OCI-LY1 (cell line): ENCODE results near the gene LARP6.

ENCODE experiments used
- H2AFZ ChIP-seq: fragments of 200-600 bp; sonication (generic), shearing (Covaris generic); 2 replicates; pipeline ENCODE4 v1.6.0; 2014; ENCODE audit warnings: antibody characterized with exemption, mild to moderate bottlenecking, low read length
- H3F3A ChIP-seq: fragments of 200-600 bp; sonication (generic), shearing (Covaris generic); 2 replicates; pipeline ENCODE4 v1.6.0; 2014; ENCODE audit warnings: mild to moderate bottlenecking, antibody characterized with exemption, low read length, moderate library complexity; ENCODE audit not compliant: insufficient read depth
- H3K27ac ChIP-seq: fragments of 200-600 bp; sonication (generic); 2 replicates; pipeline ENCODE4 v1.5.1; 2014; ENCODE audit warnings: low read length, mixed run types, mild to moderate bottlenecking, low read depth; ENCODE audit not compliant: poor library complexity, severe bottlenecking
- H3K27me3 ChIP-seq: fragments of 200-600 bp; sonication (generic); 2 replicates; pipeline ENCODE4 v1.6.0; 2014; ENCODE audit warnings: antibody characterized with exemption, mild to moderate bottlenecking, low read length, moderate library complexity; ENCODE audit not compliant: insufficient read depth
- H3K36me3 ChIP-seq: fragments of 200-600 bp; sonication (generic); 2 replicates; pipeline ENCODE4 v1.6.1; 2014; ENCODE audit warnings: mild to moderate bottlenecking, antibody characterized with exemption, low read length, moderate library complexity, mixed read lengths; ENCODE audit not compliant: insufficient read depth
- H3K4me1 ChIP-seq: fragments of 200-600 bp; sonication (generic); 2 replicates; pipeline ENCODE4 v1.5.1; 2014; ENCODE audit warnings: mild to moderate bottlenecking, low read length, moderate library complexity; ENCODE audit not compliant: insufficient read depth, severe bottlenecking
- H3K4me2 ChIP-seq: fragments of 200-600 bp; sonication (generic), shearing (Covaris generic); 2 replicates; pipeline ENCODE4 v1.6.1; 2014; ENCODE audit warnings: low read length
- H3K4me3 ChIP-seq: fragments of 200-600 bp; sonication (generic); 2 replicates; pipeline ENCODE4 v1.5.1; 2014; ENCODE audit warnings: low read length, low read depth, mild to moderate bottlenecking, mixed read lengths; ENCODE audit not compliant: poor library complexity, severe bottlenecking
- H3K79me2 ChIP-seq: fragments of 200-600 bp; shearing (Covaris generic); 2 replicates; pipeline ENCODE4 v1.6.1; 2016; ENCODE audit warnings: mixed run types, low read length, mixed read lengths; ENCODE audit not compliant: insufficient read depth
- H3K9ac ChIP-seq: fragments of 200-600 bp; sonication (generic), shearing (Covaris generic); 2 replicates; pipeline ENCODE4 v1.6.1; 2014; ENCODE audit warnings: mild to moderate bottlenecking, low read length, mixed read lengths
- H3K9me2 ChIP-seq: fragments of 200-600 bp; sonication (generic), shearing (Covaris generic); 2 replicates; pipeline ENCODE4 v1.6.1; 2014; ENCODE audit warnings: low read depth, mild to moderate bottlenecking, low read length, mixed read lengths
- H3K9me3 ChIP-seq: fragments of 200-600 bp; shearing (Covaris generic); 2 replicates; pipeline ENCODE4 v1.6.1; 2014; ENCODE audit warnings: low read length, mixed read lengths
- H4K20me1 ChIP-seq: fragments of 200-600 bp; sonication (generic), shearing (Covaris generic); 2 replicates; pipeline ENCODE4 v1.6.0; 2016; ENCODE audit warnings: mild to moderate bottlenecking, low read length; ENCODE audit not compliant: insufficient read depth
- CTCF ChIP-seq: fragments of 200-600 bp; sonication (generic), shearing (Covaris generic); IDR thresholded peaks from 2 replicates; pipeline ENCODE4 v1.5.1; 2017; ENCODE audit warnings: mild to moderate bottlenecking, antibody characterized with exemption, low read length, moderate library complexity, mixed read lengths
- EZH2 ChIP-seq: fragments of 200-600 bp; sonication (generic), shearing (Covaris generic); IDR thresholded peaks from 2 replicates; pipeline ENCODE4 v1.8.0; 2017; ENCODE audit warnings: borderline replicate concordance, mixed run types, mild to moderate bottlenecking, antibody characterized with exemption, low read length, moderate library complexity, mixed read lengths

The LARP6 gene

DNA sequence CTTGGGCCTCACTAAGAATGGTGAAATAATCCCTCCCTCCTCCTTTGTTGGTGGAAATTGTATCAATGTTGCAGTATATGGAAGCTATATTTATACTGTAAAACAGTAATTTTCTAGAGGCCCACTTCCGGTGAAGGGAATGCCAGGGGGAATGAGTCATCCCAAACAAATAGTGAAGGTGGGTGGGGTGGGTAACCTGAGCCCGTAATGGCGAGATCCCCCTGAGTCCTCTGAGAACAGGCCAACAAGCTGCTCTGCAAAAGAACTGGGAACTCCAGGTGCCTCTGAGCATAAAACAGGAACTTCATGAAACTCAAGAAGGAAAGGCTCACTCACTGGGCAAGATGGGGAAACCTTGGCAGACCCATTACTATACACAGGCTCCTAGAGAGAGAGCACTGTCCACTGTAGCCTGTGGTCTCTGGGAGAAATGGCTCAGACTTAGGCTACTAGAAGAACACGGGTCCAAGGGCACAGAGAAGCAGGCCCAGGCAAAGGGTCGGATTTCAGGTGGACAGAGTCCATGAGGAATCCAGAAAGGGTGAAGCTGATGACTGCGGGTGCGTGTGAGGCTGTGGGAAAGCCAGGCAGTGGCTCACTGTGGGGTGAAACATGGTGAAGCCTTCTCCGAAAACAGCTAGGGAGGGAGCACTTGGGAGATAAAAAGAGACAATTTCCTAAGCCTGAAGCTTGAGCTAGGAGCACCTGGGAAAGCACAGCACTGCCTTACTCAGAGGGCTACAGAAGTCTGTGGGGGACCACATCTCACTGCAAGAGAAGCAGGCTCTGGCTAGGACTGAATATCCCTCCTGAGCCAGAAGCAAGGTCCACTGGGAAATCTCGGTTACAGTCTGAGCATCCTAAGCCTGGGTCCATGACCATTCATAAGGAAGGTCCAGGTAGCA lies 19.8 kb downstream of the LARP6 start:
- TF ChIP-seq CTCF (no peak), EZH2 (no peak)
- Histone ChIP-seq H4K20me1 (no peaks in the 10 kb centered on the region), H3K79me2 (no peaks in the 10 kb centered on the region), H3K36me3 (no peaks in the 10 kb centered on the region), H3K27me3 (no peaks in the 10 kb centered on the region), H3K27ac (no peak overlapping the region), H3K4me1 (no peaks in the 10 kb centered on the region), H3F3A (no peaks in the 10 kb centered on the region), H3K9me2 (no peaks in the 10 kb centered on the region), H3K9ac (no peak overlapping the region), H3K4me3 (no peak overlapping the region), H3K4me2 (no peak overlapping the region), H2AFZ (no peak overlapping the region), H3K9me3 (no peaks in the 10 kb centered on the region)

- Histone ChIP-seq H3K4me1 (no peaks in the 10 kb centered on the region), H3K27me3 (no peaks in the 10 kb centered on the region), H3K9me2 (no peaks in the 10 kb centered on the region), H2AFZ (no peak overlapping the region), H3K36me3 (no peaks in the 10 kb centered on the region), H3F3A (no peaks in the 10 kb centered on the region), H3K9ac (no peak overlapping the region), H3K4me3 (no peak overlapping the region), H3K4me2 (no peak overlapping the region), H3K79me2 (no peaks in the 10 kb centered on the region), H4K20me1 (no peaks in the 10 kb centered on the region), H3K27ac (no peak overlapping the region), H3K9me3 (no peaks in the 10 kb centered on the region)
- TF ChIP-seq EZH2: no peak
- no peak for TF ChIP-seq CTCF
These were observed 20.5 kb downstream of the LARP6 start for GRCh38 chr15:70833422-70833821.

DNA sequence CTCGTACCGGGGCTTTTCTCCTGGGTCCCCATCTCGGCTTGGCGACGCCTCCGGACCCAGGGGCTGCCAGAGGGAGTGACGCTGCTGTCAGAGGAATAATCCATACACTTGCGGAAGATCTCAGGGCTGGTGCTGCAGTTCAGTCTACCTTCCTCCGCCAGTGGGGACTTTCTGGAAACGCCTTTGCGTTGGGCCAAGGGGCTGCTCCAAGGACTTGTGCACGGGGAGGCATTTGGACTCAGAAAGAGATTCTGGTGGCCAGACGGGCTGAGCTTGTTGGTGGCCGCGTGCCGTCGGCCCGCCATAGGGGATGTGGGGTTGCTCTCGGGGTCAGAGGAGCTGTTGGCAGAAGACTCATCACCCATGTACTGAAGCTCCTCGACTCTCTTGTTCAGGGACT lies 21.8 kb downstream of the LARP6 start:
- H4K20me1 ChIP-seq: no peaks in the 10 kb centered on the region
- H3K9me2 ChIP-seq: no peaks in the 10 kb centered on the region
- no peak overlapping the region for H3K9ac ChIP-seq
- H3K9me3 ChIP-seq: no peaks in the 10 kb centered on the region
- no peak overlapping the region for H3K4me2 ChIP-seq
- H3K36me3 ChIP-seq: no peaks in the 10 kb centered on the region
- no peaks in the 10 kb centered on the region for H3K4me1 ChIP-seq
- no peaks in the 10 kb centered on the region for H3K27me3 ChIP-seq
- TF ChIP-seq CTCF (no peak), EZH2 (no peak)
- H3F3A ChIP-seq: no peaks in the 10 kb centered on the region
- H3K4me3 ChIP-seq: no peak overlapping the region
- no peaks in the 10 kb centered on the region for H3K79me2 ChIP-seq
- H3K27ac ChIP-seq: no peak overlapping the region
- no peak overlapping the region for H2AFZ ChIP-seq
